Uterus (tissue), 2 donors: ENCODE data around the gene SLC6A9.

Source experiments
- CTCF ChIP-seq, 4 experiments: fragments of 200-600 bp in 2 of 4; fragments of 450-650 bp in 2 of 4; sonication (generic) in 2 of 4; IDR thresholded peaks; one replicate each; pipeline ENCODE4 v1.5.1; 2016 to 2019; ENCODE audit warnings: antibody characterized with exemption in 4 of 4, mild to moderate bottlenecking in 2 of 4, moderate library complexity in 1 of 4
- POLR2A ChIP-seq, 2 donors: fragments of 450-650 bp; IDR thresholded peaks; one replicate each; pipeline ENCODE4 v1.6.1; 2016; ENCODE audit warnings: antibody characterized with exemption in 2 of 2, mild to moderate bottlenecking in 1 of 2, moderate library complexity in 1 of 2

GRCh38 chr1:44021156-44021555, 10.1 kb downstream of the SLC6A9 start:
- no peak for TF ChIP-seq CTCF (IDR thresholded peaks at IDR 0.05)
- TF ChIP-seq POLR2A (IDR thresholded peaks at IDR 0.05), result no peak
